ENCODE results near the gene SGTA. TPM values are rescaled to one million over a fixed set of nuclear protein-coding genes. Genes with fewer than 3 reads are reported as not detected.
A peak's percentile ranks its signal among the peaks of the same experiment; 100 is the strongest.
"Not testable (repeated sequence)": the region's sequence is repeated elsewhere in the genome, so short reads cannot be mapped to it uniquely, and the experiment has no call there.

Gene SGTA, protein sequence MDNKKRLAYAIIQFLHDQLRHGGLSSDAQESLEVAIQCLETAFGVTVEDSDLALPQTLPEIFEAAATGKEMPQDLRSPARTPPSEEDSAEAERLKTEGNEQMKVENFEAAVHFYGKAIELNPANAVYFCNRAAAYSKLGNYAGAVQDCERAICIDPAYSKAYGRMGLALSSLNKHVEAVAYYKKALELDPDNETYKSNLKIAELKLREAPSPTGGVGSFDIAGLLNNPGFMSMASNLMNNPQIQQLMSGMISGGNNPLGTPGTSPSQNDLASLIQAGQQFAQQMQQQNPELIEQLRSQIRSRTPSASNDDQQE
- 46.3 TPM for polyA plus RNA-seq (2012; ENCODE audit: low read depth, missing spikeins)

GRCh38 chr19:2782936-2783780, at the start of gene SGTA:
Gene SGTA, minus strand, starts transcription at chr19:2783273. Its CDS starts 14,205 bp downstream, at chr19:2769068.
- peak; percentile 100 for FAIRE-seq
- TF ChIP-seq POLR2AphosphoS5 (IDR thresholded peaks at IDR 0.05; ENCODE audit: low read depth, low read length) (no peak), TAF1 (IDR thresholded peaks at IDR 0.05; ENCODE audit: low read depth, low read length) (peak; percentile 54), PAX5 (IDR thresholded peaks at IDR 0.05; ENCODE audit: insufficient read depth, low read length, severe bottlenecking) (peak; percentile 66), SPI1 (IDR thresholded peaks at IDR 0.05; ENCODE audit: low read depth, low read length) (peak; percentile 69), POLR2A (IDR thresholded peaks at IDR 0.05; ENCODE audit: low read depth, low read length) (peak; percentile 59), POU2F2 (IDR thresholded peaks at IDR 0.05; ENCODE audit: low read depth, low read length) (0 out of 2 replicates have a peak, but pooled peaks have one; percentile 25)
- DNase-seq (ENCODE audit: insufficient read length, low spot score), result peak; percentile 97

GRCh38 chr19:2827840-2828489, 44.9 kb upstream of the SGTA start:
- DNase-seq (ENCODE audit: insufficient read length, low spot score), result no peak
- TF ChIP-seq POLR2A (IDR thresholded peaks at IDR 0.05; ENCODE audit: low read depth, low read length) (no peak), POLR2AphosphoS5 (IDR thresholded peaks at IDR 0.05; ENCODE audit: low read depth, low read length) (no peak), PAX5 (IDR thresholded peaks at IDR 0.05; ENCODE audit: insufficient read depth, low read length, severe bottlenecking) (no peak), TAF1 (IDR thresholded peaks at IDR 0.05; ENCODE audit: low read depth, low read length) (no peak), SPI1 (IDR thresholded peaks at IDR 0.05; ENCODE audit: low read depth, low read length) (no peak), POU2F2 (IDR thresholded peaks at IDR 0.05; ENCODE audit: low read depth, low read length) (no peak)
- FAIRE-seq, result peak; percentile 45

- no peak for FAIRE-seq
- TF ChIP-seq POU2F2 (IDR thresholded peaks at IDR 0.05; ENCODE audit: low read depth, low read length) (no peak), PAX5 (IDR thresholded peaks at IDR 0.05; ENCODE audit: insufficient read depth, low read length, severe bottlenecking) (no peak), POLR2AphosphoS5 (IDR thresholded peaks at IDR 0.05; ENCODE audit: low read depth, low read length) (no peak), SPI1 (IDR thresholded peaks at IDR 0.05; ENCODE audit: low read depth, low read length) (no peak), TAF1 (IDR thresholded peaks at IDR 0.05; ENCODE audit: low read depth, low read length) (no peak), POLR2A (IDR thresholded peaks at IDR 0.05; ENCODE audit: low read depth, low read length) (no peak)
- DNase-seq (ENCODE audit: insufficient read length, low spot score), result no peak
Observed at GRCh38 chr19:2827022-2827421, 43.9 kb upstream of the SGTA start.

DNA sequence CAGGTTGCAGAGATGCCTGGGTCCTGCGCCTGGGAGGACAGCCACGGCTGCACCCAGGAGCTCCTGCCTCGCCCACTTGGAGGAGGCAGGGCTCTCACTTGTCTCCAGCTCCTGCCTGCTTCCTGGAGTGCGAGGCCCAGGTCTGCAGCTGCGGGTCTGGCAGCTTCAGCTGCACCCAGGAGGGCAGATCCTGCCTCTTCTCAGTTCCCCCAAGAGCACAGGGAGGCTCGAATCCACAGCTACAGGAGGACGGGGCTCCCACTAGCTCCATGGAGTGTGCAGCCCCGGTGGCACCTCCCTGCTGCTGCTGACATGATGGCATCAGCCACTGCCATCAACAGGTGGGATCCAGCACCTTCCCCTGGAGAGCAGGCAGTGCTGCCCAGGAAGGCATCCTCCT, 41.1 kb upstream of the SGTA start:
- DNase-seq (ENCODE audit: insufficient read length, low spot score) (no peak), FAIRE-seq (no peak)
- TF ChIP-seq TAF1 (IDR thresholded peaks at IDR 0.05; ENCODE audit: low read depth, low read length), result no peak
- no peak for TF ChIP-seq PAX5 (IDR thresholded peaks at IDR 0.05; ENCODE audit: insufficient read depth, low read length, severe bottlenecking)
- no peak for TF ChIP-seq POLR2AphosphoS5 (IDR thresholded peaks at IDR 0.05; ENCODE audit: low read depth, low read length)
- TF ChIP-seq POLR2A (IDR thresholded peaks at IDR 0.05; ENCODE audit: low read depth, low read length), result no peak
- TF ChIP-seq POU2F2 (IDR thresholded peaks at IDR 0.05; ENCODE audit: low read depth, low read length), result no peak
- TF ChIP-seq SPI1 (IDR thresholded peaks at IDR 0.05; ENCODE audit: low read depth, low read length), result no peak

GRCh38 chr19:2823646-2824045, 40.6 kb upstream of the SGTA start:
- no peak for TF ChIP-seq POLR2AphosphoS5 (IDR thresholded peaks at IDR 0.05; ENCODE audit: low read depth, low read length)
- TF ChIP-seq POLR2A (IDR thresholded peaks at IDR 0.05; ENCODE audit: low read depth, low read length), result no peak
- no peak for TF ChIP-seq SPI1 (IDR thresholded peaks at IDR 0.05; ENCODE audit: low read depth, low read length)
- TF ChIP-seq TAF1 (IDR thresholded peaks at IDR 0.05; ENCODE audit: low read depth, low read length), result no peak
- no peak for TF ChIP-seq POU2F2 (IDR thresholded peaks at IDR 0.05; ENCODE audit: low read depth, low read length)
- FAIRE-seq, result no peak
- no peak for DNase-seq (ENCODE audit: insufficient read length, low spot score)

- no peak for FAIRE-seq
- DNase-seq (ENCODE audit: insufficient read length, low spot score), result no peak
- TF ChIP-seq SPI1 (IDR thresholded peaks at IDR 0.05; ENCODE audit: low read depth, low read length) (no peak), POLR2A (IDR thresholded peaks at IDR 0.05; ENCODE audit: low read depth, low read length) (no peak), POLR2AphosphoS5 (IDR thresholded peaks at IDR 0.05; ENCODE audit: low read depth, low read length) (no peak), POU2F2 (IDR thresholded peaks at IDR 0.05; ENCODE audit: low read depth, low read length) (no peak)
Observed at GRCh38 chr19:2822846-2823245, 39.8 kb upstream of the SGTA start.

DNA sequence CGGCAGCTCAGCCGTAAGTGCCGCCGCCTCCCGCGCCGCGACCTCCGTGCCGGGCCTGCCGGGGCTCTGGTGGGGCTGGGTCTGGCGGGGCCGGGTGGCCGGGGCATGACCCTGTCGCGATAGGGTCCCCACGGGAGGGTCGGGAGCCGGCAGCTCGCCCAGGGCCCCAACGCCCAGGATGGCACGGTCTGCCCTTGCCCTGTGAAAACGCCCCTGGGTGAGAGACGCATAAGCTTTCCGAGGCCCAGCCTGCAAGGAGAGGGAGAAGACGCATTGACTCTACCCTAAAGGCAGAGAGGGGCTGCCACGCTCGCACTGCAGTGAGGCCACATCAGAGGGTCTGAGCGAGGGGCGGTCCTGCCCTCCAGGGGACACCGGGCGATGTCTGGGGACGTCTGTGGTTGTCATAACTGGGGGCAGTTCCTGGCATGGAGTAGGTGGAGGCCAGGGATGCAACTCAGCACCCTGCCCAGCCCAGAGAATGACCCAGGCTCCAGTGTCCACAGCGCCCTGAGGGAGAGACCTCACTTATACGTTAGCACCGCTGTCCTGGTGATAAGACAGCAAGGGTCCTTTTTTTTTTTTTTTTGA, 37.1 kb upstream of the SGTA start:
- TF ChIP-seq TAF1 (IDR thresholded peaks at IDR 0.05; ENCODE audit: low read depth, low read length), result no peak
- no peak for TF ChIP-seq POU2F2 (IDR thresholded peaks at IDR 0.05; ENCODE audit: low read depth, low read length)
- TF ChIP-seq POLR2A (IDR thresholded peaks at IDR 0.05; ENCODE audit: low read depth, low read length), result no peak
- no peak for TF ChIP-seq POLR2AphosphoS5 (IDR thresholded peaks at IDR 0.05; ENCODE audit: low read depth, low read length)
- TF ChIP-seq PAX5 (IDR thresholded peaks at IDR 0.05; ENCODE audit: insufficient read depth, low read length, severe bottlenecking), result no peak
- TF ChIP-seq SPI1 (IDR thresholded peaks at IDR 0.05; ENCODE audit: low read depth, low read length), result no peak
- peak; percentile 11 for DNase-seq (ENCODE audit: insufficient read length, low spot score)
- no peak for FAIRE-seq

GRCh38 chr19:2819540-2820111, 36.6 kb upstream of the SGTA start, which contains the start of gene ZNF554:
Gene ZNF554, plus strand, starts transcription at chr19:2819868. Its CDS starts 204 bp downstream, at chr19:2820072.
- TF ChIP-seq POLR2A (IDR thresholded peaks at IDR 0.05; ENCODE audit: low read depth, low read length) (no peak), PAX5 (IDR thresholded peaks at IDR 0.05; ENCODE audit: insufficient read depth, low read length, severe bottlenecking) (peak; percentile 38), POLR2AphosphoS5 (IDR thresholded peaks at IDR 0.05; ENCODE audit: low read depth, low read length) (no peak; the same call in 1 of the 2 replicates), POU2F2 (IDR thresholded peaks at IDR 0.05; ENCODE audit: low read depth, low read length) (peak; percentile 57; the same call in 1 of the 2 replicates), SPI1 (IDR thresholded peaks at IDR 0.05; ENCODE audit: low read depth, low read length) (no peak)
- FAIRE-seq (peak; percentile 98), DNase-seq (ENCODE audit: insufficient read length, low spot score) (peak; percentile 98)

GRCh38 chr19:2817237-2817829, 34.3 kb upstream of the SGTA start:
- not testable (repeated sequence) for DNase-seq (ENCODE audit: insufficient read length, low spot score); FAIRE-seq

All from GM12891 (cell line).